OCI-LY1 (cell line): Measurements from ENCODE around the gene GLRX5.

Source experiments
- H2AFZ ChIP-seq: fragments of 200-600 bp; sonication (generic), shearing (Covaris generic); 2 replicates; pipeline ENCODE4 v1.6.0; 2014; ENCODE audit warnings: antibody characterized with exemption, mild to moderate bottlenecking, low read length
- H3F3A ChIP-seq: fragments of 200-600 bp; sonication (generic), shearing (Covaris generic); 2 replicates; pipeline ENCODE4 v1.6.0; 2014; ENCODE audit warnings: mild to moderate bottlenecking, antibody characterized with exemption, low read length, moderate library complexity; ENCODE audit not compliant: insufficient read depth
- H3K27ac ChIP-seq: fragments of 200-600 bp; sonication (generic); 2 replicates; pipeline ENCODE4 v1.5.1; 2014; ENCODE audit warnings: low read length, mixed run types, mild to moderate bottlenecking, low read depth; ENCODE audit not compliant: poor library complexity, severe bottlenecking
- H3K27me3 ChIP-seq: fragments of 200-600 bp; sonication (generic); 2 replicates; pipeline ENCODE4 v1.6.0; 2014; ENCODE audit warnings: antibody characterized with exemption, mild to moderate bottlenecking, low read length, moderate library complexity; ENCODE audit not compliant: insufficient read depth
- H3K36me3 ChIP-seq: fragments of 200-600 bp; sonication (generic); 2 replicates; pipeline ENCODE4 v1.6.1; 2014; ENCODE audit warnings: mild to moderate bottlenecking, antibody characterized with exemption, low read length, moderate library complexity, mixed read lengths; ENCODE audit not compliant: insufficient read depth
- H3K4me1 ChIP-seq: fragments of 200-600 bp; sonication (generic); 2 replicates; pipeline ENCODE4 v1.5.1; 2014; ENCODE audit warnings: mild to moderate bottlenecking, low read length, moderate library complexity; ENCODE audit not compliant: insufficient read depth, severe bottlenecking
- H3K4me2 ChIP-seq: fragments of 200-600 bp; sonication (generic), shearing (Covaris generic); 2 replicates; pipeline ENCODE4 v1.6.1; 2014; ENCODE audit warnings: low read length
- H3K4me3 ChIP-seq: fragments of 200-600 bp; sonication (generic); 2 replicates; pipeline ENCODE4 v1.5.1; 2014; ENCODE audit warnings: low read length, low read depth, mild to moderate bottlenecking, mixed read lengths; ENCODE audit not compliant: poor library complexity, severe bottlenecking
- H3K79me2 ChIP-seq: fragments of 200-600 bp; shearing (Covaris generic); 2 replicates; pipeline ENCODE4 v1.6.1; 2016; ENCODE audit warnings: mixed run types, low read length, mixed read lengths; ENCODE audit not compliant: insufficient read depth
- H3K9ac ChIP-seq: fragments of 200-600 bp; sonication (generic), shearing (Covaris generic); 2 replicates; pipeline ENCODE4 v1.6.1; 2014; ENCODE audit warnings: mild to moderate bottlenecking, low read length, mixed read lengths
- H3K9me2 ChIP-seq: fragments of 200-600 bp; sonication (generic), shearing (Covaris generic); 2 replicates; pipeline ENCODE4 v1.6.1; 2014; ENCODE audit warnings: low read depth, mild to moderate bottlenecking, low read length, mixed read lengths
- H3K9me3 ChIP-seq: fragments of 200-600 bp; shearing (Covaris generic); 2 replicates; pipeline ENCODE4 v1.6.1; 2014; ENCODE audit warnings: low read length, mixed read lengths
- H4K20me1 ChIP-seq: fragments of 200-600 bp; sonication (generic), shearing (Covaris generic); 2 replicates; pipeline ENCODE4 v1.6.0; 2016; ENCODE audit warnings: mild to moderate bottlenecking, low read length; ENCODE audit not compliant: insufficient read depth
- EZH2 ChIP-seq: fragments of 200-600 bp; sonication (generic), shearing (Covaris generic); IDR thresholded peaks from 2 replicates; pipeline ENCODE4 v1.8.0; 2017; ENCODE audit warnings: borderline replicate concordance, mixed run types, mild to moderate bottlenecking, antibody characterized with exemption, low read length, moderate library complexity, mixed read lengths
- TF ChIP-seq, protein P1 (sequence below): fragments of 200-600 bp; sonication (generic), shearing (Covaris generic); IDR thresholded peaks from 2 replicates; pipeline ENCODE4 v1.5.1; 2017; ENCODE audit warnings: mild to moderate bottlenecking, antibody characterized with exemption, low read length, moderate library complexity, mixed read lengths

The GLRX5 gene

DNA sequence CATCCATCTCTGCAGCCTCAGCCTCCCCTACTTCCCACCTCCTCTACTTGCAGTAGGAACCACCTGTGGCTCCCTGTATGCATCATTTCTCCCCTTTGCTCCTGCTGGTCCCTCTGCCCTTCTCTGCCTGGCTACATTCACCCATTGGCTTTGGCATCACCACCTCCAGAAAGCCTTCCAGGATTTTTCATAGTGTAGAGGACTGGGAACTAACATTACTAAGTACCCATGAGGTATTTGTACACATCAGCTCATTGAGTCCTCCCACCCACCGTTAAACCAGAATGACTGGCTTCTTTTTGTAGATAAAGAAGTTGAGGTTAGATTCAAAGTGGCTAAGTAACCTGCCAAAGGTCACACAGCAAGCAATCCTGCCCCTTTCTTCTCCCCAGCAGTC lies 35.5 kb upstream of the GLRX5 start:
- TF ChIP-seq EZH2 = no peak
- TF ChIP-seq, protein P1, sequence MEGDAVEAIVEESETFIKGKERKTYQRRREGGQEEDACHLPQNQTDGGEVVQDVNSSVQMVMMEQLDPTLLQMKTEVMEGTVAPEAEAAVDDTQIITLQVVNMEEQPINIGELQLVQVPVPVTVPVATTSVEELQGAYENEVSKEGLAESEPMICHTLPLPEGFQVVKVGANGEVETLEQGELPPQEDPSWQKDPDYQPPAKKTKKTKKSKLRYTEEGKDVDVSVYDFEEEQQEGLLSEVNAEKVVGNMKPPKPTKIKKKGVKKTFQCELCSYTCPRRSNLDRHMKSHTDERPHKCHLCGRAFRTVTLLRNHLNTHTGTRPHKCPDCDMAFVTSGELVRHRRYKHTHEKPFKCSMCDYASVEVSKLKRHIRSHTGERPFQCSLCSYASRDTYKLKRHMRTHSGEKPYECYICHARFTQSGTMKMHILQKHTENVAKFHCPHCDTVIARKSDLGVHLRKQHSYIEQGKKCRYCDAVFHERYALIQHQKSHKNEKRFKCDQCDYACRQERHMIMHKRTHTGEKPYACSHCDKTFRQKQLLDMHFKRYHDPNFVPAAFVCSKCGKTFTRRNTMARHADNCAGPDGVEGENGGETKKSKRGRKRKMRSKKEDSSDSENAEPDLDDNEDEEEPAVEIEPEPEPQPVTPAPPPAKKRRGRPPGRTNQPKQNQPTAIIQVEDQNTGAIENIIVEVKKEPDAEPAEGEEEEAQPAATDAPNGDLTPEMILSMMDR = no peak
- Histone ChIP-seq H3K79me2 (no peaks in the 10 kb centered on the region), H3K4me3 (no peak overlapping the region), H3K36me3 (no peaks in the 10 kb centered on the region; the same call in 1 of the 2 replicates), H3F3A (no peaks in the 10 kb centered on the region), H4K20me1 (no peaks in the 10 kb centered on the region), H2AFZ (no peak overlapping the region), H3K4me1 (peaks cover 42% of the 10 kb centered on the region), H3K27ac (no peak overlapping the region), H3K27me3 (no peaks in the 10 kb centered on the region), H3K9me3 (no peaks in the 10 kb centered on the region), H3K4me2 (no peak overlapping the region), H3K9ac (no peak overlapping the region), H3K9me2 (no peaks in the 10 kb centered on the region)

DNA sequence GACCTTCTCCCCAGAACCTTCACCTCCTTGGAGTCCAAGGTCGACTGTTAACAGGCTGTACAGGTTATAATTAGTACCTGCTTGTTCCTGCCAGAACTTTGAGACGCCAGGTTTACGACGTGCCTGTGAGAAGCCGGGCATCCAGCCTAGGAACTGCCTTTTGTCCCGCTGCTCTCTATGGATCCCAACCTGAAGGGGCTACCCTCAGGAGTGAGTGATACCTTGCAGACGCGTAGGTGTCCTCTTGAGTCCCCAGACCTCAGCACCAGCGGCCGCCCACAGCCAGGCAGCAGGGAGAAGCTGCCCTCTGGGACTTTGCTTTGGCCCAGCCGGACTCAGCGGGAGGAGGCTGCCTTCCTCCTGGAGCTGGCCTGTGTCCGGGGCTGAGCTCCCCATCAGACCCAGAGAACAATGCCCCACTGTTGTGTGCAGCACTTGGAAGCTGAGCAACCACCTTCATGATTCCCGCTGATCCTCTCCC lies 34.6 kb upstream of the GLRX5 start:
- no peaks in the 10 kb centered on the region for H3K79me2 ChIP-seq

DNA sequence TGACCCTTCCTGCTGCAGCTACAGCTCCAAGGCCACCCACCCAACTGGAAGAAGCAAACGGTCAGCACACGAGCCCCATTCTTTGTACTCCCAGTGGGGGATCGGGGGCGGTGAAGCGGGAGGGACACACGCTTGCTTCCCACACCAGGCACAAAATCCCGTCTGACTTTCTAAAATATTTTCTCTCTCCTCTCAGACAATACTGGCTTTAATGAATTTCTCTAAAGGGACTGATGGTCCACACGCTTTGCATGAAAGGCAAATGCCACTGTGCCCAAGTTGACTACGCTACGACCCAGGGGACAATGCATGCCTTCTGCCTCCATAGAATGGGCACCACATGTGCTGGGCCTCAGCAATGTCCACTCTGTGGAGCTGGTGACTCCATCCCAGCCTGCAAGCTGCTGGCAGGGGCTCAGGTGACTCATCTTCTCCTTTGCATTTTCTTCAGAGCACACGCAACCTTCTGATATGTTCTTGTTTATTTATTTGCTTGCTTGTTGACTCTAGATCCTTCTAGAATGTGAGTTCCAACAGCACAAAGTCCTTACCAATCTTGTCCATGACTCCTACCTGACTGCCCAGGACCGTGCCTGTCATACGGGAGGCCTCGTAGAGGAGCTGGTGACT lies 34.0 kb upstream of the GLRX5 start:
- H3K27ac ChIP-seq = no peak overlapping the region
- no peaks in the 10 kb centered on the region for H3K79me2 ChIP-seq
- H2AFZ ChIP-seq = no peak overlapping the region
- TF ChIP-seq, protein P1 = no peak
- TF ChIP-seq EZH2 = no peak
- H4K20me1 ChIP-seq = no peaks in the 10 kb centered on the region
- H3K9me2 ChIP-seq = no peaks in the 10 kb centered on the region
- no peaks in the 10 kb centered on the region for H3F3A ChIP-seq
- H3K4me2 ChIP-seq = no peak overlapping the region
- H3K9ac ChIP-seq = no peak overlapping the region
- H3K4me3 ChIP-seq = no peak overlapping the region
- no peaks in the 10 kb centered on the region; the same call in 1 of the 2 replicates for H3K36me3 ChIP-seq
- H3K27me3 ChIP-seq = no peaks in the 10 kb centered on the region
- H3K4me1 ChIP-seq = peaks cover 27% of the 10 kb centered on the region
- no peaks in the 10 kb centered on the region for H3K9me3 ChIP-seq

More for the DNA sequence above, 34.6 kb upstream of the GLRX5 start:
- Histone ChIP-seq H3K4me1 (peaks cover 33% of the 10 kb centered on the region), H3K27me3 (no peaks in the 10 kb centered on the region), H3K27ac (no peak overlapping the region), H3K9ac (no peak overlapping the region), H2AFZ (no peak overlapping the region), H3K9me2 (no peaks in the 10 kb centered on the region), H4K20me1 (no peaks in the 10 kb centered on the region), H3K4me2 (no peak overlapping the region), H3K4me3 (no peak overlapping the region), H3K9me3 (no peaks in the 10 kb centered on the region), H3F3A (no peaks in the 10 kb centered on the region), H3K36me3 (no peaks in the 10 kb centered on the region; the same call in 1 of the 2 replicates)
- TF ChIP-seq EZH2 = no peak
- TF ChIP-seq, protein P1 = no peak
